SK-N-SH treated with all-trans-retinoic acid at 6 μM for 48 hours (cell line): ENCODE measurements around the gene CCDC154.

ENCODE experiments used
- ATAC-seq: fragments of 200-7000 bp; cut with Tn5 transposase; 3 replicates; pipeline ENCODE4 v1.9.1; 2020; ENCODE audit warnings: mild to moderate bottlenecking, moderate library complexity
- ARNTL ChIP-seq: fragments of 450-650 bp; formaldehyde crosslinking; IDR thresholded peaks from 2 replicates; pipeline ENCODE4 v1.5.0; 2020; ENCODE audit warnings: low read depth, mild to moderate bottlenecking, moderate library complexity, borderline replicate concordance
- BACH2 ChIP-seq: fragments of 250-450 bp; sonication (Bioruptor Pico); IDR thresholded peaks from 2 replicates; pipeline ENCODE4 v1.9.0; 2021; ENCODE audit warnings: mild to moderate bottlenecking, borderline replicate concordance
- POU6F1 ChIP-seq: fragments of 250-450 bp; sonication (Bioruptor Pico); IDR thresholded peaks from 2 replicates; pipeline ENCODE4 v1.8.0; 2021; ENCODE audit warnings: low read depth, mild to moderate bottlenecking, moderate library complexity, borderline replicate concordance
- PPARA ChIP-seq: fragments of 250-450 bp; sonication (Bioruptor Pico); IDR thresholded peaks from 2 replicates; pipeline ENCODE4 v1.5.0; 2020; ENCODE audit warnings: mild to moderate bottlenecking, borderline replicate concordance
- TCF4 ChIP-seq: fragments of 250-450 bp; sonication (Bioruptor Pico); IDR thresholded peaks from 2 replicates; pipeline ENCODE4 v1.8.0; 2021; ENCODE audit warnings: mild to moderate bottlenecking, moderate library complexity, borderline replicate concordance
- TOX ChIP-seq: fragments of 250-450 bp; sonication (Bioruptor Pico); IDR thresholded peaks from 2 replicates; pipeline ENCODE4 v1.8.0; 2021; ENCODE audit warnings: mild to moderate bottlenecking, moderate library complexity, borderline replicate concordance
- TSHZ2 ChIP-seq: fragments of 250-450 bp; sonication (Bioruptor Pico); IDR thresholded peaks from 2 replicates; pipeline ENCODE4 v1.5.0; 2020; ENCODE audit warnings: mild to moderate bottlenecking, moderate library complexity
- ZC3H10 ChIP-seq: fragments of 250-450 bp; sonication (Bioruptor Pico); IDR thresholded peaks from 2 replicates; pipeline ENCODE4 v1.5.1; 2021; ENCODE audit warnings: mild to moderate bottlenecking, moderate library complexity
- ZFP3 ChIP-seq: fragments of 250-450 bp; sonication (Bioruptor Pico); IDR thresholded peaks from 2 replicates; pipeline ENCODE4 v1.5.0; 2020; ENCODE audit warnings: mild to moderate bottlenecking, moderate library complexity
- ZFP30 ChIP-seq: fragments of 450-650 bp; formaldehyde crosslinking; IDR thresholded peaks from 2 replicates; pipeline ENCODE4 v1.5.0; 2022; ENCODE audit warnings: mild to moderate bottlenecking, moderate library complexity
- ZNF565 ChIP-seq: fragments of 450-650 bp; formaldehyde crosslinking; conservative IDR thresholded peaks from 2 replicates; pipeline ENCODE4 v1.5.0; 2020; ENCODE audit warnings: low read depth, mild to moderate bottlenecking, moderate library complexity
- ZNF70 ChIP-seq: fragments of 450-650 bp; formaldehyde crosslinking; IDR thresholded peaks from 2 replicates; pipeline ENCODE4 v1.5.0; 2020; ENCODE audit warnings: mild to moderate bottlenecking, moderate library complexity
- ZNF8 ChIP-seq: fragments of 450-650 bp; formaldehyde crosslinking; IDR thresholded peaks from 2 replicates; pipeline ENCODE4 v1.5.0; 2020; ENCODE audit warnings: mild to moderate bottlenecking, moderate library complexity
- TF ChIP-seq, protein P1 (sequence below): fragments of 250-450 bp; sonication (Bioruptor Pico); IDR thresholded peaks from 2 replicates; pipeline ENCODE4 v1.5.1; 2020; ENCODE audit warnings: low read depth, mild to moderate bottlenecking, moderate library complexity
- TF ChIP-seq, protein P2 (sequence below): fragments of 250-450 bp; sonication (Bioruptor Pico); IDR thresholded peaks from 2 replicates; pipeline ENCODE4 v1.5.1; 2021; ENCODE audit warnings: mild to moderate bottlenecking, moderate library complexity

The CCDC154 gene

GRCh38 chr16:1394367-1394951 is 49.9 kb downstream of the CCDC154 start (continued):
- TF ChIP-seq POU6F1 (CRISPR knock-in tag) (no peak), ZNF70 (CRISPR knock-in tag) (no peak), TSHZ2 (CRISPR knock-in tag) (no peak), ZC3H10 (CRISPR knock-in tag) (no peak), TCF4 (CRISPR knock-in tag) (no peak)

GRCh38 chr16:1393613-1394176 is 50.7 kb downstream of the CCDC154 start:
- TF ChIP-seq ZNF565 (no peak), ARNTL (CRISPR knock-in tag) (no peak), ZNF70 (CRISPR knock-in tag) (no peak), TOX (CRISPR knock-in tag) (no peak), BACH2 (CRISPR knock-in tag) (no peak)
- TF ChIP-seq, protein P1, sequence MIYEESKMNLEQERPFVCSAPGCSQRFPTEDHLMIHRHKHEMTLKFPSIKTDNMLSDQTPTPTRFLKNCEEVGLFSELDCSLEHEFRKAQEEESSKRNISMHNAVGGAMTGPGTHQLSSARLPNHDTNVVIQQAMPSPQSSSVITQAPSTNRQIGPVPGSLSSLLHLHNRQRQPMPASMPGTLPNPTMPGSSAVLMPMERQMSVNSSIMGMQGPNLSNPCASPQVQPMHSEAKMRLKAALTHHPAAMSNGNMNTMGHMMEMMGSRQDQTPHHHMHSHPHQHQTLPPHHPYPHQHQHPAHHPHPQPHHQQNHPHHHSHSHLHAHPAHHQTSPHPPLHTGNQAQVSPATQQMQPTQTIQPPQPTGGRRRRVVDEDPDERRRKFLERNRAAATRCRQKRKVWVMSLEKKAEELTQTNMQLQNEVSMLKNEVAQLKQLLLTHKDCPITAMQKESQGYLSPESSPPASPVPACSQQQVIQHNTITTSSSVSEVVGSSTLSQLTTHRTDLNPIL (CRISPR knock-in tag) = no peak
- ATAC-seq = no peak

DNA sequence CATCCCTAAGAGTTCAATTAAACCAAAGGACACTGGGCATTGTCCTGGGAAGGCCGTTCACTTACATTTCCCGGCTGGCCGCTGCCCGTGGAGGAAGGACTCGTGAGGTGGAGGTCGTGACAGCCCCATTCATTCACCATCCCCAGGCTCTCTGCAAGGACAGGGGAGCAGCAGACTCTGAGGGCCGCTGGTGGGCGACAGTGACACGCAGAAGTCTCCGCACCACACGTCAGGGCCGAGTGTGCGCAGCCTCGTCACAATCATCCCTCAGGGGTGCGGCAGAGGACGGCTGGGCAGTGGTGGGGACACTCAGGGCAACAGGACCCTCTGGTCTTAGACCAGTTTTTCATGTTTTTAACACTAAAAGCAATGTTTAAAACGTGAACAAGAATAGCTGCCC is 51.5 kb downstream of the CCDC154 start:
- ATAC-seq = no peak
- TF ChIP-seq TOX (CRISPR knock-in tag) (no peak), BACH2 (CRISPR knock-in tag) (no peak), ZNF8 (CRISPR knock-in tag) (no peak), ZFP3 (CRISPR knock-in tag) (no peak), ZNF70 (CRISPR knock-in tag) (no peak), ARNTL (CRISPR knock-in tag) (no peak), PPARA (CRISPR knock-in tag) (no peak), ZFP30 (CRISPR knock-in tag) (no peak), TCF4 (CRISPR knock-in tag) (no peak)
- TF ChIP-seq, protein P2, sequence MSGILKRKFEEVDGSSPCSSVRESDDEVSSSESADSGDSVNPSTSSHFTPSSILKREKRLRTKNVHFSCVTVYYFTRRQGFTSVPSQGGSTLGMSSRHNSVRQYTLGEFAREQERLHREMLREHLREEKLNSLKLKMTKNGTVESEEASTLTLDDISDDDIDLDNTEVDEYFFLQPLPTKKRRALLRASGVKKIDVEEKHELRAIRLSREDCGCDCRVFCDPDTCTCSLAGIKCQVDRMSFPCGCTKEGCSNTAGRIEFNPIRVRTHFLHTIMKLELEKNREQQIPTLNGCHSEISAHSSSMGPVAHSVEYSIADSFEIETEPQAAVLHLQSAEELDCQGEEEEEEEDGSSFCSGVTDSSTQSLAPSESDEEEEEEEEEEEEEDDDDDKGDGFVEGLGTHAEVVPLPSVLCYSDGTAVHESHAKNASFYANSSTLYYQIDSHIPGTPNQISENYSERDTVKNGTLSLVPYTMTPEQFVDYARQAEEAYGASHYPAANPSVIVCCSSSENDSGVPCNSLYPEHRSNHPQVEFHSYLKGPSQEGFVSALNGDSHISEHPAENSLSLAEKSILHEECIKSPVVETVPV (CRISPR knock-in tag) = no peak
- TF ChIP-seq, protein P1 (CRISPR knock-in tag) = no peak

- TF ChIP-seq ZFP30 (CRISPR knock-in tag) (no peak), BACH2 (CRISPR knock-in tag) (no peak), POU6F1 (CRISPR knock-in tag) (no peak), ZNF565 (no peak), ZNF70 (CRISPR knock-in tag) (no peak)
- TF ChIP-seq, protein P1 (CRISPR knock-in tag) = no peak
- TF ChIP-seq, protein P2 (CRISPR knock-in tag) = no peak
- ATAC-seq = no peak
Measured at GRCh38 chr16:1390239-1390779, 54.0 kb downstream of the CCDC154 start.
